AML-193 (cell line): ENCODE data around the gene TGIF2.
"Not testable (repeated sequence)": the region's sequence is repeated elsewhere in the genome, so short reads cannot be mapped to it uniquely, and the experiment has no call there.

ENCODE experiments used
- DNase-seq, 2 experiments: peaks; one replicate each; lab custom pipeline; 2025; lab: John Stamatoyannopoulos, UW

The TGIF2 gene

GRCh38 chr20:36614781-36615557, 41.6 kb downstream of the TGIF2 start:
- no peak for DNase-seq

- DNase-seq: no peak
Observed at GRCh38 chr20:36620917-36621316, 47.5 kb downstream of the TGIF2 start.

DNA sequence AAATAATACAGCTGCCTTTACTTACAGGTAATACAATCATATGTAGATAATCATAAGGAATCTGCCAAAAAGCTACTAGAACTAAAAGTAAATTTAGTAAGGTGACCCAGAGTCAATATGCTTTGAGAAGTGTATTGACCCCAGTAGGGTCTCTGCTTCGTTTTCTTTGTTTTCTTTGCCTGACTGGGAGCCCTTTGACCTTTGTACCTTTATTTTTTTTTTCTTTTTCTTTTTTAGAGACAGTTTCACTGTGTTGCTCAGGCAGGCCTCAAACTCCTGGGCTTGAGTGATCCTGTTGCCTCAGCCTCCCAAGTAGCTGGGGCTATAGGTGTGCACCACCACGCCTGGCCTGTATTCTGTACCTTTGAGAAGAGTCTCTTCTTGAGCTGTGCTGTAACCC, 50.0 kb downstream of the TGIF2 start:
- no peak for DNase-seq

GRCh38 chr20:36624068-36624943, 50.9 kb downstream of the TGIF2 start:
- DNase-seq: no peak

DNA sequence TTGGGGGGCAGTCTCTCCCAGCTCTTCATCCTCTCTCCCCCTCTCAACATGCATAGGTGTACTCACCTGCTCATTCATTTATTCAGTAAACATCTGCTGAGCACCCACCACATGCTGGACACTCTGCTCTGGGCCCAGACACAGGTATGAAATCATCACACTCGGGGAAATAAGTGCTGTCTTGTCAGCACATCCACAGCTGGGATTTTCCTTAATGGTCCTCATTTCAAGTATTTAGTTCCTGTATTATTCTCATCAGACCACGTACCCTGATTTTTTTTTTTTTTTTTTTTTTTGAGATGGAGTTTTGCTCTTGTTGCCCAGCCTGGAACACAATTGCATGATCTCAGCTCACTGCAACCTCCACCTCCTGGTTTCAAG, 51.5 kb downstream of the TGIF2 start:
- no peak for DNase-seq

DNA sequence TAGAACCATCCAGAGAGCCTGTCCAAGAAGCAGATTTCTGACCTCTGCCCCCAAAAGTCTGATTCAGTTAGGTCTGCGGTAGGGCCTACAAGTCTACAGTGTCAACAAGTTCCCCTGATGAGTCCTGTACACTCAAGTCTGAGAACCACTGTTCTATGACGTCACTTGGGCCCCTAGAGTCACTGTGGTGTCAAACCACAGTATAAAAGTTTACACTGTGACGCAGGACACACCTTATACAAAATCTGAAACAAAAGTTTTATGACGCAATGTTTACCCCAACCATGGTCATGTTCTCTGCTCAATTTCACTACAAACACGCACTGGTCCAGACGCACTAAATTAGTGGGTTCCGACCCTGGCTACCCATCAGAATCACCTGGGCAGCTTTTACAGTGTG, 54.7 kb downstream of the TGIF2 start:
- no peak for DNase-seq

GRCh38 chr20:36629719-36630681, 56.6 kb downstream of the TGIF2 start:
- DNase-seq: peak; percentile 11 to 28

DNA sequence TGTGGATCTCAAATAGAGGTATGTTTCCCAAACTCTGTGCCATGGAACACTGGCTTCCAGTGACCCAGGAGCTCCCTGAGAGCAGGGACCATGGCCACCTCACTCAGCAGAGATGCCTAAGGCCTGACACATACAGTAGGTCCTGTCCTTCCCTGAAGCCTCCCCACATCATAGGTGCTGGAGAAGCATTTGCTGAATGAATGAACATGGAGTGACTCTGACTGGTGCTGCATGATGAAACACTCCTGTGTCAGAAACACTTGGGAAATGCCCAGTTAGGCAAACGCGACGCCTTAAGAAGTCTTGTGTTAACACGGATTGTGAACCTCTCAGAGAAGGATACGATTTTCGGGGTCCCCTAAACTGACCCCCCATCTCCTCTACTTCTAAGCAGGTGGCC, 58.2 kb downstream of the TGIF2 start:
- DNase-seq: no peak

DNA sequence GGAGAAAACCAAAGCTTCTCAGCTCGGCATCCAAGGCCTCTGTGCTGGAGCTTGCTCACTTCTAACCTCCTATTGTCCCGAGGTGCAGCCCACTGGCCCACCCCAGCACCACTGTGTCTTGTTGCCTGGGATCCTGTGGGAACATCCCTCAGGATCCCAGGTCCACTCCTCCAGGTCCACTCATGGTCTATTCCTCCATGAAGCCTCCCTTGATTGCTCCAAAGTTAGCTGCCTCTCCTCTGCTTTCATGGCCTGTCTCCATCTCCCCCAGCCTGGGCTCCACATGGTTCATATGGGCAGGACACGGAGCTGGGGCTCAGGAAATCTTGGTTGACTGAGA, 58.7 kb downstream of the TGIF2 start:
- no peak for DNase-seq

DNA sequence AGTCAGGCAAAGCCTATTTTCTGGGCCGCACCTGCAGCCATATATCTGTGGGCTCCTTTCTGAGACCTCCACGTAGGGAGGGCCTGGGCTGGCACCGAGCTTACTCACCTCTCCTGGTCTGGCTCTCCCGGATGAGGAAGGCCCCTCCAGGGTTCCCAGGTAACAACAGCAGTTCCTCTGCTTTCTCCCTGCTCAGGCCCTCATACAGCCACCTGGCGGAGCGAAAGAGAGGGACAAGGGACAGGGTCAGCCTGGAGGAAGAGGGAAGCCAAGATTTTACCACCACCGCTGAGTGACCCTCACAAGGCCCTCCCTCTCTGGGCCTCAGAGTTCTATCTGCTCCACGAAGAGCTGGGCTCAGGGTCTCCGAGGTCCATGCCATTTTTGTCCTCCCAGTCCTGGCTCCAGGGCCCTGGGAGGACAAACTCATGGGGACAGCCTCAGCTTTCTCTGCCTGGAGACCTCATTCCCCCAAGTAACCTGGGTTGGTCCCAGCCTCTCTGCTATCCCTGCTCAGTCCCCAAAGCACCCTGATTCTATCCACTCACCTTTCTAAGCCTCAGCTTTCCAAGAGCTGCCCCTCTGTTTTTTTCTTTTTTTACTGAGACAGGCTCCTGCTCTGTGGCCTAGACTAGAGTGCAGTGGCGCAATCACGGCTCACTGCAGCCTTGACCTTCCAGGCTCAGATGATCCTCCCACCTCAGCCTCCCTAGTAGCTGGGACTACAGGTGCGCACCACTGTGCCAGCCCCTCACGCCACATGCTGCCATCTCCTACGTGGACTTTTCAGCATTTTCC, 59.3 kb downstream of the TGIF2 start:
- no peak for DNase-seq

- no peak for DNase-seq
Observed at GRCh38 chr20:36633285-36633772, 59.9 kb downstream of the TGIF2 start.

DNA sequence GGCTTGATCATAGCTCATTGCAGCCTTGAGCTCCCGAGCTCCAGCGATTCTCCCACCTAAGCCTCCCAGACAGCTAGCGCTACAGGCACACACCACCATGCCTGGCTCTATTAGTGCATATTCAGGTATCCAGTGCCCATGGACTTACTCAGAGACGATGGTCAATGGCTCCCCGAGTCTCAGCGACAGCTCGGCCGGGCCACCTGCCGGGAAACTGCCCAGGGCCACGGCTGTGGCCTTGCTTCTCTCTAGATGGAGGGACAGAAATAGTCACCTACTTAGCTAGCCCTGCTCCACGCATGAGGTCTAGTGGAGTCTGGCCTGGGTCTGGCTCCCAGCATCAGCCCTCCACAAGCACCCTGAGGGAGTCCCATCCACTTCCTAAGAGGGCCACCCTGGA, 60.9 kb downstream of the TGIF2 start:
- no peak for DNase-seq

DNA sequence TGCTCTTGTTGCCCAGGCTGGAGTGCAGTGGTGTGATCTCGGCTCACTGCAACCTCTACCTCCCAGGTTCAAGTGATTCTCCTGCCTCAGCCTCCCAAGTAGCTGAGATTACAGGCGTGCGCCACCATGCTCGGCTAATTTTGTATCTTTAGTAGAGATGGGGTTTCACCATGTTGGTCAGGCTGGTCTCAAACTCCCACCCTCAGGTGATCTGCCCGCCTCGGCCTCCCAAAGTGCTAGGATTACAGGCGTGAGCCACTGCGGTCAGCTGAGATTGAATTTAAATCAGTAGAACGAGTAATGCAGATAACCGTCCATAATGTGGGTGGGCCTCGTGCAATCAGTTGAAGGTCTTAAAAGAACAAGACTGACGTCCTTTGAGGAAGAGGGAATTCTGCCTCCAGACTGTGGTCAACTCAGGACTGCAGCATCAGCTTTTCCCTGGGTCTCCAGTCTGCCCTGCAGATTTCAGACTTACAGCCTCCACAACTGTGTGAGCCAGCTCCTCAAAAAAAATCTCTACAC, 65.5 kb downstream of the TGIF2 start:
- DNase-seq: not testable (repeated sequence)

GRCh38 chr20:36641506-36641843, 68.1 kb downstream of the TGIF2 start:
- no peak for DNase-seq

- no peak for DNase-seq
Observed at GRCh38 chr20:36642136-36642535, 68.7 kb downstream of the TGIF2 start.
